SK-N-MC (cell line): Measurements from ENCODE around the gene PODXL2.

ENCODE experiments used
- EZH2 ChIP-seq: fragments of 200-600 bp; sonication (generic); IDR thresholded peaks from one replicate; pipeline ENCODE4 v1.6.1; 2017; ENCODE audit warnings: antibody characterized with exemption
- POLR2AphosphoS5 ChIP-seq: IDR thresholded peaks from 2 replicates; pipeline ENCODE4 v1.6.1; 2012; ENCODE audit warnings: mild to moderate bottlenecking, low read depth, low read length, borderline replicate concordance

DNA sequence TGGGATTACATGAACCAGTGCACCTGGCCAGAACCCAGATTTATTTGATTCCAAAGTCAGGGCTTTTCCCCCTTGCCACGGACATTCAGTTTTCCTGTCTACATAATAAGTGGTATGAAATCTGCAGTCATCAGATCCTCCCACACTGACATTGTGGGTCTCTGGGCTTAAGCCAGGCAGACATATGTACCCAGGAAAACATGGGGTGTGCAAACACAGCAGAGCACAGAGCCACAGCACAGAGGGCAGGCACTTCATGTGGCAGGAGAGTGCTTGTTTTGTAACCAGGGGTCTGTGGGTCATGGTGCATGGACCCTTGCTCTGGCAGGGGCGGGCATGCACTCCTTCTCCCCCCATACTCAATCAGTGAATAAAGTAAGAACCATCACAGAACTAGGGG lies 37.7 kb downstream of the PODXL2 start:
- no peak for TF ChIP-seq POLR2AphosphoS5
- TF ChIP-seq EZH2 = no peak
